Stimulated activated CD4-positive, alpha-beta T cell treated with anti-CD3 and anti-CD28 coated beads, Interleukin-4, amount 100 ng/mL, for 48 hours (primary cell): ENCODE measurements around the gene CNPY1.
"Not testable (repeated sequence)": the region's sequence is repeated elsewhere in the genome, so short reads cannot be mapped to it uniquely, and the experiment has no call there.

Source experiments
- DNase-seq, 2 donors: peaks; one replicate each; pipeline ENCODE4 v3.0.0-alpha.2; 2020; ENCODE audit warnings: low read depth in 2 of 2

Gene CNPY1

GRCh38 chr7:155546449-155546848 lies at the start of gene CNPY1:
TSS of gene CNPY1 (minus strand) at chr7:155546559. CDS start at chr7:155545929, 630 bp downstream.
- not testable (repeated sequence) for DNase-seq

- DNase-seq: no peak
These were observed 48.6 kb upstream of the CNPY1 start for GRCh38 chr7:155594961-155595366.

GRCh38 chr7:155594163-155594732 lies 47.9 kb upstream of the CNPY1 start:
- DNase-seq: no peak

GRCh38 chr7:155593461-155594162 lies 47.3 kb upstream of the CNPY1 start:
- DNase-seq: no peak

GRCh38 chr7:155591055-155591775 lies 44.9 kb upstream of the CNPY1 start:
- DNase-seq: no peak

GRCh38 chr7:155590215-155591018 lies 44.1 kb upstream of the CNPY1 start:
- DNase-seq: no peak

- DNase-seq: no peak
These were observed 42.9 kb upstream of the CNPY1 start for GRCh38 chr7:155589001-155589980.

- no peak for DNase-seq
These were observed 42.2 kb upstream of the CNPY1 start for GRCh38 chr7:155588468-155588998.

GRCh38 chr7:155587486-155587885 lies 41.1 kb upstream of the CNPY1 start:
- DNase-seq: no peak

- DNase-seq: no peak
These were observed 40.6 kb upstream of the CNPY1 start for GRCh38 chr7:155586843-155587440.

GRCh38 chr7:155585951-155586350 lies 39.6 kb upstream of the CNPY1 start:
- DNase-seq: no peak

GRCh38 chr7:155585532-155585895 lies 39.2 kb upstream of the CNPY1 start:
- DNase-seq: no peak

- DNase-seq: no peak
These were observed 38.6 kb upstream of the CNPY1 start for GRCh38 chr7:155584763-155585531.

- no peak for DNase-seq
These were observed 37.9 kb upstream of the CNPY1 start for GRCh38 chr7:155584261-155584660.

- DNase-seq: no peak
These were observed 37.3 kb upstream of the CNPY1 start for GRCh38 chr7:155583636-155584035.

- no peak for DNase-seq
These were observed 35.6 kb upstream of the CNPY1 start for GRCh38 chr7:155581954-155582353.

GRCh38 chr7:155581107-155581830 lies 34.9 kb upstream of the CNPY1 start:
- DNase-seq: no peak

GRCh38 chr7:155580367-155580766 lies 34.0 kb upstream of the CNPY1 start:
- DNase-seq: peak; percentile 16 to 43

- no peak for DNase-seq
These were observed 33.2 kb upstream of the CNPY1 start for GRCh38 chr7:155579565-155579964.
